Measurements from ENCODE around the gene ZNF436. TPM values are rescaled to one million over a fixed set of nuclear protein-coding genes. Genes with fewer than 3 reads are reported as not detected.

The ZNF436 gene
- total and polyA plus RNA-seq, 2 of the 8 experiments (the other 6 are each of a cell fraction or from before 2014, with no cell fraction given): 0.65 to 1.8 TPM

GRCh38 chr1:23402286-23403037, 32.8 kb upstream of the ZNF436 start:
- Histone ChIP-seq H3K27ac (ENCODE audit: low read depth, low read length) (no peak overlapping the region), H4K5ac (ENCODE audit: insufficient read length, low read depth, low read length) (no peak overlapping the region), H2BK5ac (ENCODE audit: low read depth, low read length) (no peak overlapping the region), H3K23ac (ENCODE audit: insufficient read length) (no peak overlapping the region), H3K4me2 (ENCODE audit: insufficient read depth in 1 of 2, low read depth in 2 of 2, low read length in 2 of 2) (no peak overlapping the region), H3K27me3 (replicated peaks in 1 of 4; ENCODE audit: control insufficient read depth in 3 of 4, extremely low read depth in 1 of 4, insufficient read depth in 3 of 4, low read length in 3 of 4) (peaks cover 26 to 97% (median 60%) of the 10 kb centered on the region in 4 experiments), H3K23me2 (ENCODE audit: low read depth, low read length) (no peaks in the 10 kb centered on the region), H3K18ac (ENCODE audit: extremely low read depth, low read length) (no peak overlapping the region), H3K4ac (replicated peaks; ENCODE audit: insufficient read length, low read depth, low read length) (no peak overlapping the region), H3K79me2 (ENCODE audit: control insufficient read depth in 1 of 2, insufficient read depth in 2 of 2, low read length in 2 of 2) (no peaks in the 10 kb centered on the region), H3K79me1 (ENCODE audit: low read depth, low read length) (no peaks in the 10 kb centered on the region), H3K9me3 (ENCODE audit: insufficient read depth in 2 of 2, low read depth in 1 of 2, low read length in 1 of 2) (no peaks in the 10 kb centered on the region), H2AFZ (ENCODE audit: low read length) (no peak overlapping the region), H3K36me3 (ENCODE audit: control insufficient read depth in 2 of 4, insufficient read depth in 4 of 4, low read length in 3 of 4) (no peaks in the 10 kb centered on the region), H2BK12ac (ENCODE audit: low read depth, low read length) (no peak overlapping the region), H3K14ac (ENCODE audit: insufficient read length) (no peak overlapping the region), H3K9ac (replicated peaks in 1 of 4; ENCODE audit: extremely low read depth in 1 of 4, low read depth in 3 of 4, low read length in 3 of 4) (no peak overlapping the region), H3K4me1 (replicated peaks in 1 of 4; ENCODE audit: control insufficient read depth in 3 of 4, insufficient read depth in 4 of 4, low read length in 3 of 4) (peaks cover 0 to 4% (median 2%) of the 10 kb centered on the region in 4 experiments; a peak in 2 of 7 replicates), H4K91ac (replicated peaks; ENCODE audit: insufficient read length, low read length) (no peak overlapping the region), H2BK20ac (ENCODE audit: low read length) (no peak overlapping the region), H3K4me3 (ENCODE audit: extremely low read depth in 1 of 4, insufficient read depth in 2 of 4, low read depth in 3 of 4, low read length in 4 of 4) (no peak overlapping the region), H2AK5ac (ENCODE audit: low read depth, low read length) (no peak overlapping the region), H2BK15ac (ENCODE audit: low read length) (no peak overlapping the region), H3K56ac (replicated peaks; ENCODE audit: insufficient read length, low read depth, low read length) (no peak overlapping the region), H4K20me1 (replicated peaks in 1 of 2; ENCODE audit: control insufficient read depth in 1 of 2, insufficient read depth in 2 of 2, low read length in 2 of 2) (peaks cover 0 to 3% of the 10 kb centered on the region in 2 experiments), H2BK120ac (replicated peaks; ENCODE audit: low read depth, low read length) (no peak overlapping the region), H4K8ac (ENCODE audit: extremely low read depth, insufficient read depth, low read length) (no peak overlapping the region)
- CTCF ChIA-PET (ENCODE audit: partially characterized antibody): interaction anchor here (0.7 to 3.7 kb wide), 11 partner anchors 8 to 123 kb away, joined by 3 to 44 read pairs (median 11); partner anchors contain the start of genes TCEA3 and ZNF436
- DNase-seq (ENCODE audit: low read depth in 1 of 2, low spot score in 2 of 2): no peak
- POLR2A ChIA-PET (ENCODE audit: partially characterized antibody): interaction anchor here (1.2 to 1.7 kb wide), 2 partner anchors 12 to 58 kb away, joined by 3 to 4 read pairs; partner anchors contain the start of gene HNRNPR
- FAIRE-seq: no peak
- WGBS, 2 experiments (ENCODE audit: extremely low coverage in 1 of 2, insufficient coverage in 1 of 2, insufficient read length in 1 of 2, insufficient replicate concordance in 2 of 2, low coverage in 1 of 2, low lambda C conversion rate in 2 of 2, missing lambda C conversion rate in 1 of 2): 84% methylated on average over 11 of the region's 11 CpGs; no CpG with 5 or more reads in 1 of the 2 experiments
- TF ChIP-seq HDAC2 (IDR thresholded peaks at IDR 0.05; ENCODE audit: borderline replicate concordance in 1 of 2, low read depth in 2 of 2, low read length in 2 of 2): no peak
- no peak for TF ChIP-seq PHF8 (conservative IDR thresholded peaks at IDR 0.05; ENCODE audit: low read depth, low read length)
- no peak for TF ChIP-seq ATF2 (IDR thresholded peaks at IDR 0.05; ENCODE audit: low read length)
- TF ChIP-seq GABPA (IDR thresholded peaks at IDR 0.05; ENCODE audit: borderline replicate concordance, insufficient read depth, low read length): no peak
- TF ChIP-seq SIRT6 (IDR thresholded peaks at IDR 0.05; ENCODE audit: low read length): no peak
- TF ChIP-seq E2F6 (IDR thresholded peaks at IDR 0.05): no peak
- no peak for TF ChIP-seq JUN (IDR thresholded peaks at IDR 0.05; ENCODE audit: low read depth, low read length)
- TF ChIP-seq EGR1 (IDR thresholded peaks at IDR 0.05; ENCODE audit: borderline replicate concordance, low read depth, low read length): no peak
